ENCODE results near the gene RIMBP2.

DNA sequence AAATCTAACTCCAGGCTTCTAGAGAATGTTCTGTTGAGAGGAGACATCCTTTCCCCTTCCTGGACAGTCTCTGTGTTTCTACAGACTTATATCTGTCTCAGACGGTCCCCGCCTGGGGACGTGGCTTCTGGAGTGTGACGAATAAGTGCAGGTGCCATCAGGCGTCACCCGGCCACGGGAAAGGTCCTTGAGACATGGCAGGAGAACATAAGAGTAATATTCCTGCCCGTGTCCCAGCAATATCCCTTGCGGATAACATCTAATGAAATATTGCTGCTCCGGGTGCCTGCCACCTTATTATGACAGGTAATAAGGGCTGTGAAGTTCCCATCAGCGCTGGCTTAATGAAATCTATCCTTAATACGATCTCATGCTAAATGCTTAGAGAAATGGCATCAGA, 238.8 kb downstream of the RIMBP2 start:
- TF ChIP-seq EP300 (IDR thresholded peaks at IDR 0.05) (no peak), POLR2AphosphoS5 (IDR thresholded peaks at IDR 0.05) (no peak), POLR2A (IDR thresholded peaks at IDR 0.05; ENCODE audit: low read depth) (no peak)
- TF ChIP-seq, protein P1, sequence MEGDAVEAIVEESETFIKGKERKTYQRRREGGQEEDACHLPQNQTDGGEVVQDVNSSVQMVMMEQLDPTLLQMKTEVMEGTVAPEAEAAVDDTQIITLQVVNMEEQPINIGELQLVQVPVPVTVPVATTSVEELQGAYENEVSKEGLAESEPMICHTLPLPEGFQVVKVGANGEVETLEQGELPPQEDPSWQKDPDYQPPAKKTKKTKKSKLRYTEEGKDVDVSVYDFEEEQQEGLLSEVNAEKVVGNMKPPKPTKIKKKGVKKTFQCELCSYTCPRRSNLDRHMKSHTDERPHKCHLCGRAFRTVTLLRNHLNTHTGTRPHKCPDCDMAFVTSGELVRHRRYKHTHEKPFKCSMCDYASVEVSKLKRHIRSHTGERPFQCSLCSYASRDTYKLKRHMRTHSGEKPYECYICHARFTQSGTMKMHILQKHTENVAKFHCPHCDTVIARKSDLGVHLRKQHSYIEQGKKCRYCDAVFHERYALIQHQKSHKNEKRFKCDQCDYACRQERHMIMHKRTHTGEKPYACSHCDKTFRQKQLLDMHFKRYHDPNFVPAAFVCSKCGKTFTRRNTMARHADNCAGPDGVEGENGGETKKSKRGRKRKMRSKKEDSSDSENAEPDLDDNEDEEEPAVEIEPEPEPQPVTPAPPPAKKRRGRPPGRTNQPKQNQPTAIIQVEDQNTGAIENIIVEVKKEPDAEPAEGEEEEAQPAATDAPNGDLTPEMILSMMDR (IDR thresholded peaks at IDR 0.05): no peak
